HL-60 (cell line): ENCODE results near the gene FES.

Source experiments
- DNase-seq, 2 experiments: peaks; one replicate each; pipeline ENCODE4 v3.0.0-alpha.2; 2010 to 2020; ENCODE audit warnings: low read depth in 1 of 2, low spot score in 1 of 2
- H3K27ac ChIP-seq: fragments of 250-450 bp; sonication (Bioruptor Pico); replicated peaks from 2 replicates; pipeline ENCODE4 v1.5.1; 2020; ENCODE audit warnings: mild to moderate bottlenecking, moderate library complexity
- H3K27me3 ChIP-seq: fragments of 250-450 bp; sonication (Bioruptor Pico); 2 replicates; pipeline ENCODE4 v1.5.1; 2021; ENCODE audit warnings: mild to moderate bottlenecking, moderate library complexity; ENCODE audit not compliant: insufficient read depth, poor library complexity, severe bottlenecking
- H3K4me3 ChIP-seq: replicated peaks from 2 replicates; pipeline ENCODE4 v1.5.1; 2011; ENCODE audit warnings: mild to moderate bottlenecking, control low read depth, low read length; ENCODE audit not compliant: insufficient read depth
- CTCF ChIP-seq: IDR thresholded peaks from one replicate; pipeline ENCODE4 v1.5.1; 2011; ENCODE audit warnings: low read length, control low read depth, inconsistent platforms; ENCODE audit not compliant: insufficient read depth
- GABPA ChIP-seq: IDR thresholded peaks from 2 replicates; pipeline ENCODE4 v1.6.1; 2012; ENCODE audit warnings: low read depth
- POLR2AphosphoS5 ChIP-seq: IDR thresholded peaks from 2 replicates; pipeline ENCODE4 v1.6.1; 2012; ENCODE audit warnings: low read depth
- REST ChIP-seq: IDR thresholded peaks from 2 replicates; pipeline ENCODE4 v1.6.1; 2012; ENCODE audit warnings: low read depth; ENCODE audit not compliant: insufficient replicate concordance
- SPI1 ChIP-seq: IDR thresholded peaks from 2 replicates; pipeline ENCODE4 v1.6.1; 2012; ENCODE audit warnings: low read depth, mild to moderate bottlenecking, borderline replicate concordance

FES gene

DNA sequence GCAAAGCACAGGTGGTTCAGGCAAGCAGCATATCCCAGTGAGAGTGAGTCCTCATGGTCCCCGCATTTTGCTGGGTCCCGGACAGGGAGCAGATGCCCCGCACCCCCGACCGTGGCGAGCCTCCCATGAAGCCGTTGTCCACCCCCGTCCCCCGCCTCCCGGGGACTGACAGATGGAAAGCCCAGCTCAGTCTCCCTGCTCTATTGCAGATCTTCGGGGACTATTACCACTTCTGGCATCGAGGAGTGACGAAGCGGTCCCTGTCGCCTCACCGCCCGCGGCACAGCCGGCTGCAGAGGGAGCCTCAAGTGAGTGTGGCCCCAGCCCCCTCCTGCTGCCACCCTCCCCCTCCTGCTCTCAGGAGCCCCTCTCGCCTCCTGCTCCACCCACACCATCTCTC, 8.3 kb upstream of the FES start:
- DNase-seq, result no peak
- no peak overlapping the region for H3K4me3 ChIP-seq
- H3K27ac ChIP-seq, result no peak overlapping the region
- no peaks in the 10 kb centered on the region for H3K27me3 ChIP-seq
- TF ChIP-seq SPI1, result no peak

DNA sequence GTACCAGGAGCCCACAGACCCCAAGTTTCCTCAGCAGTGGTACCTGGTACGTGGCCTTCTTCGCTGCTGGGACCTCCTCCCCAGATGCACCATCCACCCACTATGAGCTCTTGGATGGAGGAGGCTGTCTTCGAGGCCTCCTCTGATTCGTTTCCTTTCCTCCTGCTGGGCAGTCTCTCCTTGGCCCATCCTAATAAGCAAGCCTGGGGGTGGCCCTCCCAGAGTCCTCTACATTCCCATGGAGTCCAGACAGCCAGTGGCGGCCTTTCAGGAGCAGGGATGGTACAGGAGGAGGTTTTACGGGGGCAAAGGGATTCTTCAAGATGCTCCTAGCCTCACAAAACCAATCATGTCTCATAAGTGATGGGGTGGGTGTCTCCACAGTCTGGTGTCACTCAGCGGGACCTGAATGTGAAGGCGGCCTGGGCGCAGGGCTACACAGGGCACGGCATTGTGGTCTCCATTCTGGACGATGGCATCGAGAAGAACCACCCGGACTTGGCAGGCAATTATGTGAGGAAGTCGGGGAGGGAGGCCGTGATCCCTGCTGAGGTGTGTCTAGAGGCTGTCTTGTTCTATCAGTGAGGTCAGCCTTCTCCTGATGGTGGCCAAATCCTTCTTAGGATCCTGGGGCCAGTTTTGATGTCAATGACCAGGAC, 7.7 kb upstream of the FES start:
- H3K27ac ChIP-seq, result no peak overlapping the region
- H3K27me3 ChIP-seq, result no peaks in the 10 kb centered on the region
- no peak for TF ChIP-seq GABPA
- TF ChIP-seq CTCF, result no peak
- TF ChIP-seq SPI1, result no peak
- H3K4me3 ChIP-seq, result no peak overlapping the region
- DNase-seq, result no peak

DNA sequence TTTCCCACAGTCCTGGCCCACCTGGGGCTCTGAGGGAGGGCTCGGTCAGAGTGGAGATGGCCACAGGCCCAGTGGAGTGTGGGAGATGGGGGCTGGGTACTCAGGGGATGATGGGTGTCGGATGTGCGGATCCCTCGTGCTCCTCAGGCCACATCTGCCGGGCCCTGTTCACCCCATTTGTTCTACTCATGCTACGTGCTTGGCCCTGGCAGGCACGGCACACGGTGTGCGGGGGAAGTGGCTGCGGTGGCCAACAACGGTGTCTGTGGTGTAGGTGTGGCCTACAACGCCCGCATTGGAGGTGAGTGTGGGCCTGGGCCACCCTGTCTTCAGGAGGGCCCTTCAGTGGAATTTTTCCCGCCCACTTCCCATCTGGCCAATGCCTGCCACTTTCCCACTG, 7.0 kb upstream of the FES start:
- DNase-seq, result no peak
- Histone ChIP-seq H3K27me3 (no peaks in the 10 kb centered on the region), H3K27ac (no peak overlapping the region), H3K4me3 (no peak overlapping the region)
- no peak for TF ChIP-seq POLR2AphosphoS5
- no peak for TF ChIP-seq GABPA
- no peak for TF ChIP-seq SPI1
- no peak for TF ChIP-seq CTCF
- no peak for TF ChIP-seq REST

DNA sequence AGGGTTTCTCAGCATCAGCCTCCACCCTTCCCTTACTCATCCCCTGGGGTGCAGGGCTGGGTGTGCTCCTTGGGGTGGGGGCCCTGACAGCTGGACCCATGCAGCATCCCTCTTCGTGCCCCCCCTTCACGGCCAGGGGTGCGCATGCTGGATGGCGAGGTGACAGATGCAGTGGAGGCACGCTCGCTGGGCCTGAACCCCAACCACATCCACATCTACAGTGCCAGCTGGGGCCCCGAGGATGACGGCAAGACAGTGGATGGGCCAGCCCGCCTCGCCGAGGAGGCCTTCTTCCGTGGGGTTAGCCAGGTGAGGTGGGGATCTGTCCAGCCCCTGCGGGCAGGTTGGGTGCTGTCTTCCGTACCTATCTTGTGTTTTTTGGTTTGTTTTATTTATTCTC, 6.3 kb upstream of the FES start:
- H3K4me3 ChIP-seq, result no peak overlapping the region
- no peaks in the 10 kb centered on the region for H3K27me3 ChIP-seq
- no peak for DNase-seq
- H3K27ac ChIP-seq, result no peak overlapping the region
- TF ChIP-seq REST (no peak), GABPA (no peak), CTCF (no peak), POLR2AphosphoS5 (no peak), SPI1 (no peak)
